BE2C (cell line): ENCODE data around the gene UBE2D2.

Source experiments
- DNase-seq: peaks from one replicate; pipeline ENCODE4 v3.0.0-alpha.2; 2020
- H3K27me3 ChIP-seq: fragments of 250-450 bp; sonication (Bioruptor Pico); 2 replicates; pipeline ENCODE4 v1.5.1; 2020; ENCODE audit warnings: mild to moderate bottlenecking
- H3K36me3 ChIP-seq: fragments of 250-450 bp; sonication (Bioruptor Pico); 2 replicates; pipeline ENCODE4 v1.5.1; 2020; ENCODE audit warnings: mild to moderate bottlenecking
- H3K4me1 ChIP-seq: fragments of 250-450 bp; sonication (Bioruptor Pico); 2 replicates; pipeline ENCODE4 v1.5.1; 2020
- H3K4me3 ChIP-seq: 2 replicates; pipeline ENCODE4 v1.5.1; 2011; ENCODE audit warnings: low read depth, low read length
- H3K9me3 ChIP-seq: fragments of 250-450 bp; sonication (Bioruptor Pico); 2 replicates; pipeline ENCODE4 v1.5.1; 2020
- CTCF ChIP-seq: IDR thresholded peaks from 2 replicates; pipeline ENCODE4 v1.5.1; 2012; ENCODE audit warnings: mild to moderate bottlenecking, low read depth, low read length

Gene UBE2D2

GRCh38 chr5:139642891-139643871, 82.0 kb downstream of the UBE2D2 start:
- DNase-seq: no peak
- no peaks in the 10 kb centered on the region for H3K9me3 ChIP-seq
- no peaks in the 10 kb centered on the region for H3K27me3 ChIP-seq
- no peaks in the 10 kb centered on the region for H3K36me3 ChIP-seq
- no peak overlapping the region for H3K4me3 ChIP-seq
- peaks cover 26% of the 10 kb centered on the region for H3K4me1 ChIP-seq
- TF ChIP-seq CTCF: no peak

GRCh38 chr5:139644001-139644456, 82.9 kb downstream of the UBE2D2 start:
- DNase-seq: no peak
- Histone ChIP-seq H3K9me3 (no peaks in the 10 kb centered on the region), H3K4me1 (peaks cover 18% of the 10 kb centered on the region), H3K27me3 (no peaks in the 10 kb centered on the region), H3K36me3 (no peaks in the 10 kb centered on the region), H3K4me3 (no peak overlapping the region)
- no peak for TF ChIP-seq CTCF

DNA sequence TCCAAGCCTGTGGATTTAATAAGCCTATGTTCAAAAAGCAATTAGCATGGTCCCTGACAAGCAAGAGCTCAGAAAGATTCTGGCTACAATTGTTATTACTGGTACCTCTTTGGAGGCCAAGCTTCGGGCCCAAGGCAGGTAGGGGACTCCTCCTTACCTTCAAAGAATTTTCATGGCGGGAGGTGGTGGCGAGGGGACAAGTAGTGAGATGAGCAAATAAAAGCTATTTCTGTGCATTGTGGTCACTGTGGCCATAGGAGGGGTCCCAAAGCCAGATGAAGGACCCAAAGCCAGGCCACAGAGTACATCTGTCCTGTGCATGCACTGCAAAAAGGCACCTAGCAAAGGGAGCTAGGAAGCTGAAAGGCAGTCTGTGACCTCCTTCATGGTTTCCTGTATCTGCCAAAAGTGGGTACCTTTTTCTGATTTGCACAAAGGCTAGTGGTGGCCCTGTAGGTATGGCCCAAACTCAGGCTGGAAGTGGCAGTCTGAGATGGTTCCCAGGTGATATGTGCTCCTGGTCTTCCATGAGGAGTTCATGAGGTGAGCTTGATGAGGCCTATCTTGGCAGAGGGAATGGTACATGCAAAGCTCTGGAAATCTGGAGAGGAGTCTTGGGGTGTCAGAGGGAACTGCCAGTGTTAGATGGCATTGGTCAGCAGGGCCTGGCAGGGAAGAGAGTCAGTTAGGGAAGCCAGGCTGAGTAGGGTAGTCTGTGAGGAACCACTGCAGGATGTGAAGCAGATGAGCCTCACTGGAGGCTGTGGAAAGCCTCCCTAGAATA, 83.7 kb downstream of the UBE2D2 start:
- DNase-seq: no peak
- Histone ChIP-seq H3K4me1 (peaks cover 10% of the 10 kb centered on the region), H3K9me3 (no peaks in the 10 kb centered on the region), H3K27me3 (no peaks in the 10 kb centered on the region), H3K4me3 (no peak overlapping the region), H3K36me3 (no peaks in the 10 kb centered on the region)
- no peak for TF ChIP-seq CTCF

DNA sequence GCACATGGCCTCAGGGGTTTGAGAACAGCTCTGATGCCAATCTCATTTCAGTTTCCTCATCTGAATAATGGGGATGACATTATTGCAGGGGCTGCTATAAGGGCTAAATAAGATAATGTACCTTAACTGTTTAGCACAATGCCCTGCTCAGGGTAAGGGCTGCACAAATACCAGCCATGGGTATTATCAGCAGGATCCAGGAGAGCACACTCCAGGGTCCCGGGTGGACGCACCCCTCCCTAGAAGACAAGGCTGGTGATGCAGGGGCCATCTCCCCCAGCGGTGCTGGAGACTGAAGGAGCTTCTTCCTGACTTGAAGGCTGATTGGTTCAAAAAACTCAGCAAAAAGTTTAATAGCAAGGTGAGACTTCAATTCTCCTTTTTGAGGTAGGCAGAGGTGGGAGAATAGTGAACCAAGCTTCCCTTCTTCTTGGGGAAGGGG, 84.3 kb downstream of the UBE2D2 start:
- Histone ChIP-seq H3K4me1 (peaks cover 10% of the 10 kb centered on the region), H3K4me3 (no peak overlapping the region), H3K27me3 (no peaks in the 10 kb centered on the region), H3K9me3 (no peaks in the 10 kb centered on the region), H3K36me3 (no peaks in the 10 kb centered on the region)
- TF ChIP-seq CTCF: no peak
- no peak for DNase-seq

- H3K9me3 ChIP-seq: no peaks in the 10 kb centered on the region
- H3K27me3 ChIP-seq: no peaks in the 10 kb centered on the region
- H3K36me3 ChIP-seq: no peaks in the 10 kb centered on the region
- H3K4me1 ChIP-seq: peaks cover 10% of the 10 kb centered on the region
- DNase-seq: no peak
- H3K4me3 ChIP-seq: no peak overlapping the region
- no peak for TF ChIP-seq CTCF
Observed at GRCh38 chr5:139646111-139646510, 85.0 kb downstream of the UBE2D2 start.
